Activated T-helper 9 cell treated with anti-CD3 and anti-CD28 coated beads, Interleukin-2, amount 50 U/mL, for 16 hours (primary cell): Measurements from ENCODE around the gene SRRM2.

Experiments
- DNase-seq: peaks from one replicate; pipeline ENCODE4 v3.0.0-alpha.2; 2020; ENCODE audit warnings: low read depth

Gene SRRM2

DNA sequence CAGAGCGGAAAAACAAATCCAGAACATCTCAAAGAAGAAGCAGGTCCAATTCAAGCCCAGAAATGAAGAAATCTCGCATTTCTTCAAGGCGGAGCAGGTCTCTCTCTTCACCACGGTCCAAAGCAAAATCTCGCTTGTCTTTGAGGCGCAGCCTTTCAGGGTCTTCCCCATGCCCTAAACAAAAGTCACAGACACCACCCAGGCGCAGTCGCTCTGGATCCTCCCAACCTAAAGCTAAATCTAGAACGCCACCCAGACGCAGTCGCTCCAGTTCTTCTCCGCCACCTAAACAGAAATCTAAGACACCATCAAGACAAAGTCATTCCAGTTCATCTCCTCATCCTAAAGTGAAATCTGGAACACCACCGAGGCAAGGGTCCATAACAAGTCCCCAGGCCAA is 10.3 kb downstream of the SRRM2 start:
- DNase-seq: no peak

DNA sequence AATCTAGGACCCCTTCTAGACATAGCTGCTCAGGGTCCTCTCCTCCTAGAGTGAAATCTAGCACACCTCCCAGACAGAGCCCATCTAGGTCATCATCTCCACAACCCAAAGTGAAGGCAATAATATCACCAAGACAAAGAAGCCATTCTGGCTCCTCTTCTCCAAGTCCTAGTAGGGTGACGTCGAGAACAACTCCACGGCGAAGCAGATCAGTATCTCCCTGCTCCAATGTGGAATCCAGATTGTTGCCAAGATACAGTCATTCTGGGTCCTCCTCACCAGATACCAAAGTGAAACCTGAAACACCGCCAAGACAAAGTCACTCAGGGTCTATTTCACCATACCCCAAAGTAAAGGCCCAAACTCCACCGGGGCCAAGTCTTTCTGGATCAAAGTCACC is 10.7 kb downstream of the SRRM2 start:
- DNase-seq: no peak

DNA sequence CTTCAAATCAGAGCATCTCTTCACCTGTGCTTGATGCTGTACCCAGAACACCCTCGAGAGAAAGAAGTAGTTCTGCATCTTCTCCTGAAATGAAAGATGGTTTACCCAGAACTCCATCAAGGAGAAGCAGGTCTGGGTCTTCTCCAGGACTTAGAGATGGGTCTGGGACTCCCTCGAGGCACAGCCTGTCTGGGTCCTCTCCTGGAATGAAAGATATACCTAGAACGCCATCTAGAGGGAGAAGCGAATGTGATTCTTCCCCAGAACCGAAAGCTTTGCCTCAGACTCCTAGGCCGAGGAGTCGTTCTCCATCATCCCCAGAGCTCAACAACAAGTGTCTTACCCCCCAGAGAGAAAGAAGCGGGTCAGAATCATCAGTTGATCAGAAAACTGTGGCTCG is 12.3 kb downstream of the SRRM2 start:
- no peak for DNase-seq

DNA sequence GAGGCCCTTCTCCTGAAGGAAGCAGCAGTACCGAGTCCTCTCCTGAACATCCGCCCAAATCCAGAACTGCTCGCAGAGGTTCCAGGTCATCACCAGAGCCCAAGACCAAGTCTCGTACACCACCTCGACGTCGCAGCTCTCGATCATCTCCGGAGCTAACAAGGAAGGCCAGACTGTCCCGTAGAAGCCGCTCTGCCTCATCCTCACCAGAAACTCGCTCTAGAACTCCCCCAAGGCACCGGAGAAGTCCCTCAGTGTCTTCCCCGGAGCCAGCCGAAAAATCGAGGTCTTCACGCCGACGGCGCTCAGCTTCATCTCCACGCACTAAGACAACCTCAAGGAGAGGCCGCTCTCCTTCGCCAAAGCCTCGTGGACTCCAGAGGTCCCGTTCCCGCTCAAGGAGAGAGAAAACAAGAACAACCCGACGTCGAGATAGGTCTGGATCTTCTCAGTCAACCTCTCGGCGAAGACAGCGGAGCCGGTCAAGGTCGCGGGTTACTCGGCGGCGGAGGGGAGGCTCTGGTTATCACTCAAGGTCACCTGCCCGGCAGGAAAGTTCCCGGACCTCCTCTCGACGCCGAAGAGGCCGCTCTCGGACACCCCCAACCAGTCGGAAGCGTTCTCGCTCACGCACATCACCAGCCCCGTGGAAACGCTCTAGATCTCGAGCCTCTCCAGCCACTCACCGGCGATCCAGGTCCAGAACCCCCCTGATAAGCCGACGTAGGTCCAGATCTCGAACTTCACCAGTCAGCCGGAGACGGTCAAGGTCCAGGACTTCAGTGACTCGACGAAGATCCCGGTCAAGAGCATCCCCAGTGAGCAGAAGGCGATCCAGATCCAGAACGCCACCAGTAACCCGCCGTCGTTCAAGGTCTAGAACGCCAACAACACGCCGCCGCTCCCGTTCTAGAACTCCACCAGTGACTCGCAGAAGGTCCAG is 13.3 kb downstream of the SRRM2 start:
- no peak for DNase-seq

DNA sequence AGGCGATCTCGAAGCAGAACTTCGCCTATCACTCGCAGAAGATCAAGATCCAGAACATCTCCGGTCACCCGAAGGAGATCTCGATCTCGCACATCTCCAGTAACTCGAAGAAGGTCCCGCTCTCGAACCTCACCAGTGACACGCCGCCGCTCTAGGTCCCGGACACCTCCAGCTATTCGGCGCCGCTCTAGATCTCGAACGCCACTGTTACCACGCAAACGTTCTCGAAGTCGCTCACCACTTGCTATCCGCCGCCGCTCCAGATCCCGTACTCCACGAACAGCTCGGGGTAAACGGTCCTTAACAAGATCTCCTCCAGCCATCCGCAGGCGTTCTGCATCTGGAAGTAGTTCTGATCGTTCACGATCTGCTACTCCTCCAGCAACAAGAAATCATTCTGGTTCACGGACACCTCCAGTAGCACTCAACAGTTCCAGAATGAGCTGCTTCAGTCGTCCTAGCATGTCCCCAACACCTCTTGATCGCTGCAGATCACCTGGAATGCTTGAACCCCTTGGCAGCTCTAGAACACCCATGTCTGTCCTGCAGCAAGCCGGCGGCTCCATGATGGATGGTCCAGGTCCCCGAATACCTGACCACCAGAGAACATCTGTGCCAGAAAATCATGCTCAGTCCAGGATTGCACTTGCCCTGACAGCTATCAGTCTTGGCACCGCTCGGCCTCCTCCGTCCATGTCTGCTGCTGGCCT is 14.1 kb downstream of the SRRM2 start:
- DNase-seq: no peak

DNA sequence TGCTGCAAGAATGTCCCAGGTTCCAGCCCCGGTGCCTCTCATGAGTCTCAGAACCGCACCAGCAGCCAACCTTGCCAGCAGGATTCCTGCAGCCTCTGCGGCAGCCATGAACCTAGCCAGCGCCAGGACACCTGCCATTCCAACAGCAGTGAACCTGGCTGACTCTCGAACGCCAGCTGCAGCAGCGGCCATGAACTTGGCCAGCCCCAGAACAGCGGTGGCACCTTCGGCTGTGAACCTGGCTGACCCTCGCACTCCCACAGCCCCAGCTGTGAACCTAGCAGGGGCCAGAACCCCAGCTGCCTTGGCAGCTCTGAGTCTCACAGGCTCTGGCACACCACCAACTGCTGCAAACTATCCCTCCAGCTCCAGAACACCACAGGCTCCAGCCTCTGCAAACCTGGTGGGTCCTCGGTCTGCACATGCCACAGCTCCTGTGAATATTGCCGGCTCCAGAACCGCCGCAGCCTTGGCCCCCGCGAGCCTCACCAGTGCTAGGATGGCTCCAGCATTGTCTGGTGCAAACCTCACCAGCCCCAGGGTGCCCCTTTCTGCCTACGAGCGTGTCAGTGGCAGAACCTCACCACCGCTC is 14.8 kb downstream of the SRRM2 start:
- DNase-seq: no peak

DNA sequence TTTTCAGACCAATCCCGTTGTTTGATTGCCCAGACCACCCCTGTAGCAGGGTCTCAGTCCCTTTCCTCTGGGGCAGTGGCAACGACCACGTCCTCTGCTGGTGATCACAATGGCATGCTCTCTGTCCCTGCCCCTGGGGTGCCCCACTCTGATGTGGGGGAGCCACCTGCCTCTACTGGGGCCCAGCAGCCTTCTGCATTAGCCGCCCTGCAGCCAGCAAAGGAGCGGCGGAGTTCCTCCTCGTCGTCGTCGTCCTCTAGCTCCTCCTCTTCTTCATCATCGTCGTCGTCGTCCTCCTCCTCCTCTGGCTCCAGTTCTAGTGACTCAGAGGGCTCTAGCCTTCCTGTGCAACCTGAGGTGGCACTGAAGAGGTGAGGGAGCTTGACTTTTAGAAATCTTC is 15.5 kb downstream of the SRRM2 start:
- DNase-seq: no peak

DNA sequence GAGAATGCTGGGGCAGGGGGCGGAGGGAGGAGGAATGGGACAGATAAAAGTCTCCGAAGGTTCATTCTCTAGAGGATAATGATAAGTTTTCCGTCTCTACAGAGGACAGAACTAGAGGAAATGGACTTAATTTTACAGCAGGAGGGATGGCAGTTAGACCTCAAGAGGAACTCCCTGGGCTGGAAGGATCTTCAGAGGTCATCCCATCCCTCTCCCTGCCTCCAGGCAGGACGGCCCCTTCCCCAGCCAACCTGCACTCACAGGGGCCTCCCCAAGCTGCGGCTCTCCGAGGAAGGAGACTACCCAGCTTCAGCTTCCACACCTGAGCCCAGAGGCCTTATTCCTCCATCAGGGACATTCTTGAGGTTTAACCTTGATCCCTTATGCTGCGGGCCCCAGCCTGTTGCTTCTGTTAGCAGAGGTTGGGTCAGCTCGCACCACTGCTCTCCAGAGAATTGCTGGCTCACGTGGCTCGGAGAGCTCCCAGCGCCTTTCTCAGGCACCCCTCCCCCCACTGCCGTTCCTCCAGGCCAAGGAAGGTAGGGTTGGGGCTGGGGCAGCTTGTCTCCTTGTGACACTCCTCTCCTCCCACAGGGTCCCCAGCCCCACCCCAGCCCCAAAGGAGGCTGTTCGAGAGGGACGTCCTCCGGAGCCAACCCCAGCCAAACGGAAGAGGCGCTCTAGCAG is 16.1 kb downstream of the SRRM2 start:
- DNase-seq: no peak

DNA sequence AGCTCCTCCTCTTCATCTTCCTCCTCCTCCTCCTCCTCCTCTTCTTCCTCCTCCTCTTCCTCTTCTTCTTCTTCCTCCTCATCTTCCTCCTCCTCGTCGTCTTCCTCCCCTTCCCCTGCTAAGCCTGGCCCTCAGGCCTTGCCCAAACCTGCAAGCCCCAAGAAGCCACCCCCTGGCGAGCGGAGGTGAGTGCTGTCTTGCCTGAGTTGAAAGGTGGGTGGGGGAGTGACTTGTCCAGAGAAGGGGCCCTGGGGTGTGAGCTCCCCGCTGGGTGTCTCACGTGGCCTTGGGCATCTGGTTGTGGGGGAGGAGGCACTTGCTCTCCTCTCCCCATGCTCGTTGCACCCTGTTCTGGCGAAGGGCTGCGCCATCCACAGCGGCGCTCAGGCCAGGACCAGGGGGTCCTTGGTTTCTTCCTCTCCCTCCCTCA is 16.7 kb downstream of the SRRM2 start:
- no peak for DNase-seq

DNA sequence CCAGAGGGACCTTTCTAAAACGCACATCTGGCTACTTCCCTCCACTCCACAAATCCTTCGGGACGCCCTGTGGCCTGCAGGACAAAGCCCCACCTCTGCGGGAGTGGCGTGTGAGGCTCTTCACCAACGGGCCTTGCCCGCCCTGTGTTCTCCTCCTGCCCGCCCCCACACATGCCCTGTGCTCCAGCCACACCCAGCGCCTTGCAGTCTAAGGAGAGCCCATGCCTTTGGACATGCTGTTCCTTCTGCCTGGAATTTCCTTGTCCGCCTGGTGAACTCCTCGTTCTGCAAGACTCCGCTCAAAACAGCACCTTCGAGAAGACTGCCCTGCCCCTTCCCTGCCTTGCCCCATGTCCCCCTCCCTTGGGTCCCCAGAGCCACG is 17.2 kb downstream of the SRRM2 start:
- DNase-seq: no peak

DNA sequence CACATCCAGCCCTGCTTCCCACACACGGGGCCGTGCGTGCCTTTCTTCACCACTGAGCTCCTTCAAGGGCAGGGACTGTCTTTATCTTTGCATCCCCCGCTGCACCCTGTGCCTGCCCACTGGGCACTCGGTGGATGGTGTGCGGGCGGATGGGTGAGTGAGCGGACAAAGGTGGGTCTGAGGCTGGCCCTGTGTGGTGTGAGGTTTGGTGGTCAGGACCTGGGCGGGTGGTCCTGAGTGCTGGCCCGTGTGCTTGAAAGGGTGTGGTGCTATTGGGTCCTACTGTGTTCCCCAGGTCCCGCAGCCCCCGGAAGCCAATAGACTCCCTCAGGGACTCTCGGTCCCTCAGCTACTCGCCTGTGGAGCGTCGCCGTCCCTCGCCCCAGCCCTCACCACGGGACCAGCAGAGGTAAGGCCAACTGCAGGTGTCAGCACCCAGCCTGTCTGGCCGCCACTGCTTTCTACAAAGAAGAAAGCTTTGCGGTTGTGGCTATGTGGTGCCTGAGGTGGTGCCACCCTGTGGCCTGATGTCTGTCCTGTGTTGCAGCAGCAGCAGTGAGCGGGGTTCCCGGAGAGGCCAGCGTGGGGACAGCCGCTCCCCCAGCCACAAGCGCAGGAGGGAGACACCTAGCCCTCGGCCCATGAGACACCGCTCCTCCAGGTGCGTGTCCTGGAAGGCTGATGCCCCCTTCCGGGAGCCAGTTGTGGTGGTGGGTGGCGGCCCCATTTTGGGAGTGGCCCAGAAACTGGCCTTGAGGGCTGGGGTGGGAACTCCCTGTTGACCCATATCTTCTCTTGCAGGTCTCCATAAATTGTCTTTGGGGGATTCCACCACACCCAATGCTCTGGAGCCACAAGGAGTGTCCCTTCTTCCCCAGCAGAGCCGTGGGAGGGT is 17.9 kb downstream of the SRRM2 start:
- no peak for DNase-seq

DNA sequence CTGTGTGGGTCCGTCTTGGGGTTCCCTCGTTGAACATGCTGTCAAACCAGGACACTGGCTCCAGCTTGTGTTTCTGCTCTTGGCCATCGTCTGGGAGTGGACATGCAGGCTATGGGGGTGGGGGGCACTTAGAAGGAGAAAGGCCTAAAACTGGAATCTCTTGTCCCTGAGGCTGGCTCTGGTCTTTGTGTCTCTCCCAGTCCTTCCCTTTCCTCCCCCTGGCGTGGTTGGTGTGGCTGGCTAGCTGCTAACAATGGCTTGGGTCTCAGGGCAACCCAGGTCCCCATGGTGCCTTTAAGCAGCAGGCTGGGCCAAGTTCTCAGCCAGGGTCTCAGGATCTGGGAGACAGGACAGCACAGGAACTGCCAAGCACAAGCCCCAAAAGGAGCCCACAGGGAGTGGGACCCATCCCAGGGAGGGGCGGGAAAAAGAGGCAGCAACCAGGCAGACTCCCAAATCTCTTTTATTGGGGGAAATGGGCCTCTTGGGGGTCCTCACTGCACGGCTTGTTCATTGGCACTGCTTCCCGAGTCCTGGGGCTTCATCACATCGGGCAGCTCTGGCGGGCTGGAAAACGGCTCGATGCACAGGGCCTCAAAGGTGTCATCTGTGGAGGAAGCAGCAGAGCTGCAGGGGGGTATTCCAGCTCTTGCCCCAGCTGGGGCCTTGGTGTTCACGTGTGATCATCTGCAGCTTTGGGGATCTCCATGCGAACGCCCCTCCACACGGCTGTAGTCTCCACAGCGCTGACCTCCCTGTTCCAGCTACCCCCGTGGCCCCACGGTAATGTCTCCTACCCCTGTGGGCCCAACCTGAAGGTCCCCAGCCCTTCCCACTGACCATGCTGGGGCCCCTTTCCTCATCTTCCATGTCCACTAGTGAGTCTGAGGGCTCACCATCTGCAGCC is 19.3 kb downstream of the SRRM2 start:
- DNase-seq: no peak

DNA sequence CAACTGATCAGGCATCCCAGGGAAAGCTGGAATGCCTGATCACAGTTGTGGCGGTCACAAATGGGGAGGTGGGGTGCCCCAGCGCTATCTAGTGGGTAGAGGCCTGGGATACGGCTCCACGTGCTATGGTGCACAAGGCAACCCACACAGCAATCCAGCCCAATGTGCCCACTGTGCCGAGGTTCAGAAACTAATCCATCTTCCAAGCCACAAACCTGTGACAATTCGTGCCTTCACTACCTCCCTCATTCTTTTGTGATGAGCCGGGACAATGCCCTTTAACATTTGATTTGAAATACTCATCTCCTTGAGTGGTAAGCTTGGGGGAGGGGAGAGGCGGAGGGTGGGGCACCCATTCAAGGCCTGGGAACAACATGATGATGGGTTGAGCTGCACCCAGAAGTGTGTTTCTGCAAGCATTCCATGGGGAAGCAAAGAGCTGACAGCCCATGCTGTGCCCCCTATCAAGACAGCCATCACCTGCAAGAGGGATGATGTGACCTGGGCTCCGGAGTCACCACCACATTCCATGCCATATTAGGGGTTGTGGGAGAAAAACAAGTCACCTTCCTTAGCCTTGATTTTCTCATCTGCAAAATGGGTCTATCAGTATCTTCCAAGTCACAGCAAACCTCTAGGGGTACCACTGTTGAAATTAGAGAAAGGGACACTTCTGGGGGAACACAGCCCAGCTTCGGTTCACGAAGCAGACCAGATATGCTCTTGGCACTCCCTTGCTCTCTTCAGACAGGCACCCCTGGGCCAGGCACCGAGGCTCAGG is 20.9 kb downstream of the SRRM2 start:
- DNase-seq: no peak

DNA sequence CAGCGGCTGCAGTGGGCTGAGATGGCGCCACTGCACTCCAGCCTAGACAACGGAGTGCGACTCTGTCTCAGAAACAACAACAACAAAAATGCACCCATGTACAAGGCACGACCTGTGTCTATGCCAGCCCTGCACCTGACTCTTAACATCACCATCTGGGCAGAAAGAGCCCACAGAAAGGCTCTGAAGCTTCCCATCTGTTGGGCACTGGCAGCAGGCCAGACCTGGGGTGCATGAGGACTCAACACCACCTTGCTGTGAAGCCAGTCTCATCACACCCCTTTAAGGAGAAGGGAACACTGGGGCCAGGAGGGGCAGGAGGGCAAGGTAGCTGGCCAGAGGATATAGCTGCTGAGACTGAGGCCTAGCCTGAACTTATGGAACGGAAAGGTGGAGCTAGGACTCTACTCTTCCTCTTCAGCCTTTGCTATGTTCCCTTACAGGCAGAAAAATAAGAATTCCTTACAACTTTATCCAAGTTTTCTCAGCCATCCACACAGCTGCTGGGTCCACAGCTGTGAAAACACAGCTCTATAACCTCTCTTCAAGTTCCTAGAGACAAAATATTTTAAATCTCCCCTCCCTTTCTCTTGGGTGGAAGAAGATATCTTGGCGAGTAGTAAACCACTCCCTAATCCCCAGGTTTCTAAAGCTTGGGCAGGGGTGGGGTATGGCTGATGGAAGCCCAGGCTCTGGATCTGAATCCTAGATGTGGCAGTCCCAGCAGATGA is 21.9 kb downstream of the SRRM2 start:
- DNase-seq: no peak

DNA sequence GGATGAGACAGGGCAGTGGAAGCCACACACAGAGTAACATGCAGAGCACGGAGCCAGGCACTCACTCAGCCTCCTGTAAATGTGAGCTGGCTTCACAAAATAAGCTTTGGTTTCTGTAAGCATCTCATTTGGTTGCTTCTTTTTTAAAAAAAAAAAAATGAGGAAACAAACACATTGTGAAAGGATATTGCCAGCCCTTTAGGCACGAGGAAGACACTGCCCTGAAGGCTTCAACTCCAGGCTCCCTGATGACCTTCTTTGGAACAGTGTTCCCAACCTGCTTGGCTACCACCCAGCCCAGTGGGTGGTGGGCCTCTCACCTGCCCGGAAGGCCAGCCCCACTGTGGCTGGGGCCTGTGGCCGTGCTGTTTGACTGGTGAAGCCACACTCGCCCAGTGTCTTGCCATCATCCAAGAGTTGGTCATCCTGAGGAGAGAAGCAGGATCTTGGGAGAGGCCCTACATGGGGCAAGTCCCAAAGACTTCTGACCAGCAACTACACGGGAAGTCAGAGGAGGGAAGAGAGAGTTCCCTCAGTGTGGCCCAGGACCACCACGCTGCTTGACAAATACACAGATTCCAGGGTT is 22.8 kb downstream of the SRRM2 start:
- no peak for DNase-seq

DNA sequence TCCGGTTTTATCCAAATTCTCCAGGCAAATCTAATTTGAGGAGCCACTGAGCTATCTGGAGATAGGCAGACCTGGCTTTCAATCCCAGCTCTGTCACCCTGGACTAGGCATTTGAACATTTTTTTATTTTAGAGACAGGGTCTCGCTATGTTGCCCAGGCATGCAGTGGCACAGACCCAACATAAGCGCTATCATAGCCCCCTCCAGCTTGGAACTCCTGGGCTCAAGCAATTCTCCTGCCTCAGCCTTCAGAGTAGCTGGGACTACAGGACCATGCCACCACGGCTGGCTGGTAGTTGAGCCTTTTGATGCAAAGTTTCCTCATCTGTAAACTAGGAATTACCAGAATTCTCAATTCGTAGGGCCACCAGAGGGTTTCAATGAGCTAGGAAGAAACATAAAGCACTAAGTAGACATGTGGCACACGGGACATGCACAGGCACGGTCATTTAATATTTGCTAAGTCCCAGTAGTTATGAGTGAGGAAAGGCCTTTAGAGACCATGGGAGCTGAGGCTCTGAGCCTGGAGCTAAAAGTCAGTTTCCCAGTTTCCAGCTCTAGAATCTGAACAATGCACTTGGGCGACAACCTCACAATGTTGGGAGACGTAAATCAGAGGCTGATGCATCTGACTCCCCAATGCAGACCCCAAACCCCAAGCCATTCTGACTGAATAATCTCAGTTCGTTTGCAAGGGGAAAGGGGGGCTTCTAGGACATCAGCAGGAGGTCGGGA is 23.5 kb downstream of the SRRM2 start:
- DNase-seq: no peak

DNA sequence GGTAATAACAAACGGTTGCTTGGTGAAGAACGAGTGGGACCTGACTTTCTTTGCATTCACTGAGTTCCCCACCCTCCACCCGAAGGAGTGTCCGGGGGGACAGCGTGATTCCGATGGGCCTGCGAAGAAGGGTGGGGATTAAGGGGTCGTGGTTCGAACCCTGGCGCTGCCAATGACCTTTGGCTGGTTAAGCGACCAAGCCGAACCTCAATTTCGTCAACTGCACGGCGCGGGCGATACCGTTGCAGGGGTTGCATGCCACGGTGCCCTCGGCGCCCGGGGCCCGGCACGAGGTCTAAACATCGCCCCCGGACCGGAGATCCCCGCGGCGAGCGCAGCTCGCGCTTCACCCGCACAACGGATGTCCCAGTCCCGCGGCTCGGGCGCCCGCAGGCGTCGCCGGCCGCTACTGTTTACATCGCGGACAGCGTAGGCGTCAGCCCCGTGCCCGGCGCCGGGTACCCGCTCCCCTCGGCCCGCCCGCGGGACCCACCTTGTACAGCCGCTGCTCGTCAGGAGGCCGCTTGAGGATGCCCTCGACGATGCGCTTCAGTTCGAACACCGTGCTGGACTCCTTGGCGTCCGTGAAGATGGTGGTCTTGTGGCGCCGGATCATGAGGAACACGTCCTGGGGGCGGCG is 24.2 kb downstream of the SRRM2 start:
- no peak for DNase-seq
